ENCODE measurements around the gene PEX10. TPM values are rescaled to one million over a fixed set of nuclear protein-coding genes. Genes with fewer than 3 reads are reported as not detected.

The PEX10 gene
- total and polyA plus RNA-seq, 2 of the 8 experiments (the other 6 are each of a cell fraction or from before 2014, with no cell fraction given): 24.3 to 26.9 TPM

DNA sequence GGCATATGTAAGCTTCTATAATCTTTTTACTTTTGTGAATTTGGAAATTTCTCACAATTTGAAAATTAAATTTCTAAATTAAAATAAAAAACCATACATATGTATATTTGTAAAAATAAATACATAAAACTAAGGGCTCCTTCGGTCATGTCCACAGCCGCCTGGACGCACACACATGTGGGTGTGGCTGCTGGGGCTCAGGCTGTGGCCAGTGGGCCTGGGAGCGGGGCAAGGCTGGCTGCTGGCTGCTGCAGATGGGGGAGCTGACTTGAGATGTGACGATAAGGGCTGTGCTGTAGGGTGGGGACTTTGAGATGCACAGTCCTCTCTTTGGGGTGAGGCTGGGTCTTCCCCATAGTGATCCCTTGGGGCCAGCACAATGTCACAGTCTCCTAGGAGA lies 15.9 kb downstream of the PEX10 start:
- Histone ChIP-seq H2AK5ac (ENCODE audit: low read depth, low read length) (no peak overlapping the region), H2AFZ (ENCODE audit: low read length) (no peak overlapping the region), H3K79me2 (ENCODE audit: control insufficient read depth in 1 of 2, insufficient read depth in 2 of 2, low read length in 2 of 2) (peaks cover 4 to 32% of the 10 kb centered on the region in 2 experiments; a peak in 3 of 4 replicates), H3K9ac (replicated peaks in 1 of 4; ENCODE audit: extremely low read depth in 1 of 4, low read depth in 3 of 4, low read length in 3 of 4) (no peak overlapping the region), H2BK12ac (ENCODE audit: low read depth, low read length) (no peak overlapping the region), H2BK5ac (ENCODE audit: low read depth, low read length) (no peak overlapping the region), H3K27me3 (replicated peaks in 1 of 4; ENCODE audit: control insufficient read depth in 3 of 4, extremely low read depth in 1 of 4, insufficient read depth in 3 of 4, low read length in 3 of 4) (no peaks in the 10 kb centered on the region), H4K91ac (replicated peaks; ENCODE audit: insufficient read length, low read length) (no peak overlapping the region), H3K23me2 (ENCODE audit: low read depth, low read length) (peaks cover 4% of the 10 kb centered on the region; the same call in 1 of the 2 replicates), H3K36me3 (ENCODE audit: control insufficient read depth in 2 of 4, insufficient read depth in 4 of 4, low read length in 3 of 4) (peaks cover 3 to 40% (median 19%) of the 10 kb centered on the region in 4 experiments; a peak in 7 of 8 replicates), H2BK15ac (ENCODE audit: low read length) (no peak overlapping the region), H2BK120ac (replicated peaks; ENCODE audit: low read depth, low read length) (no peak overlapping the region), H3K4ac (replicated peaks; ENCODE audit: insufficient read length, low read depth, low read length) (no peak overlapping the region), H3K4me3 (ENCODE audit: extremely low read depth in 1 of 4, insufficient read depth in 2 of 4, low read depth in 3 of 4, low read length in 4 of 4) (no peak overlapping the region), H4K5ac (ENCODE audit: insufficient read length, low read depth, low read length) (no peak overlapping the region), H4K8ac (ENCODE audit: extremely low read depth, insufficient read depth, low read length) (no peak overlapping the region), H3K4me1 (replicated peaks in 1 of 4; ENCODE audit: control insufficient read depth in 3 of 4, insufficient read depth in 4 of 4, low read length in 3 of 4) (peaks cover 0 to 6% (median 0%) of the 10 kb centered on the region in 4 experiments; a peak in 4 of 7 replicates), H2BK20ac (ENCODE audit: low read length) (no peak overlapping the region), H3K79me1 (ENCODE audit: low read depth, low read length) (peaks cover 12% of the 10 kb centered on the region), H3K4me2 (ENCODE audit: insufficient read depth in 1 of 2, low read depth in 2 of 2, low read length in 2 of 2) (no peak overlapping the region), H4K20me1 (replicated peaks in 1 of 2; ENCODE audit: control insufficient read depth in 1 of 2, insufficient read depth in 2 of 2, low read length in 2 of 2) (peaks cover 7 to 18% of the 10 kb centered on the region in 2 experiments), H3K14ac (ENCODE audit: insufficient read length) (no peak overlapping the region), H3K23ac (ENCODE audit: insufficient read length) (no peak overlapping the region), H3K18ac (ENCODE audit: extremely low read depth, low read length) (no peak overlapping the region), H3K9me3 (ENCODE audit: insufficient read depth in 2 of 2, low read depth in 1 of 2, low read length in 1 of 2) (no peaks in the 10 kb centered on the region), H3K27ac (ENCODE audit: low read depth, low read length) (no peak overlapping the region), H3K56ac (replicated peaks; ENCODE audit: insufficient read length, low read depth, low read length) (no peak overlapping the region)
- DNase-seq (ENCODE audit: low read depth in 1 of 2, low spot score in 2 of 2): no peak
- no peak for FAIRE-seq
- CTCF ChIA-PET (ENCODE audit: partially characterized antibody): interaction anchor here (0.7 to 1.3 kb wide), 3 partner anchors 11 to 98 kb away, joined by 3 to 4 read pairs (median 3); no protein-coding TSS in a partner anchor
- WGBS, 2 experiments (ENCODE audit: extremely low coverage in 1 of 2, insufficient coverage in 1 of 2, insufficient read length in 1 of 2, insufficient replicate concordance in 2 of 2, low coverage in 1 of 2, low lambda C conversion rate in 2 of 2, missing lambda C conversion rate in 1 of 2): 93% methylated on average over 5 of the region's 5 CpGs; no CpG with 5 or more reads in 1 of the 2 experiments
- POLR2A ChIA-PET (ENCODE audit: partially characterized antibody): interaction anchor here (0.8 to 4.1 kb wide), 4 partner anchors 9 to 14 kb away, joined by 3 to 29 read pairs (median 4); no protein-coding TSS in a partner anchor
- TF ChIP-seq FOSL1 (IDR thresholded peaks at IDR 0.05; ENCODE audit: insufficient read depth, low read depth, low read length) (no peak), TAF1 (IDR thresholded peaks at IDR 0.05; ENCODE audit: low read depth, low read length) (no peak), CHD2 (IDR thresholded peaks at IDR 0.05; ENCODE audit: low read length) (no peak), ZNF274 (IDR thresholded peaks at IDR 0.05; ENCODE audit: borderline replicate concordance, extremely low read depth, low read length) (no peak), HDAC6 (IDR thresholded peaks at IDR 0.05; ENCODE audit: low read depth, low read length) (no peak), CEBPB (IDR thresholded peaks at IDR 0.05; ENCODE audit: low read depth, low read length) (no peak), TCF12 (IDR thresholded peaks at IDR 0.05; ENCODE audit: low read depth, low read length) (no peak), SUZ12 (IDR thresholded peaks at IDR 0.05; ENCODE audit: low read length) (no peak), RAD21 (IDR thresholded peaks at IDR 0.05 in 1 of 2, conservative IDR thresholded peaks at IDR 0.05 in 1 of 2; ENCODE audit: low read depth in 2 of 2, low read length in 2 of 2) (no peak), CTBP2 (IDR thresholded peaks at IDR 0.05; ENCODE audit: borderline replicate concordance, insufficient read depth, insufficient read length, low read length) (no peak), MAFK (IDR thresholded peaks at IDR 0.05; ENCODE audit: low read depth, low read length) (no peak), RFX5 (IDR thresholded peaks at IDR 0.05; ENCODE audit: borderline replicate concordance, low read depth, low read length) (no peak), SIRT6 (IDR thresholded peaks at IDR 0.05; ENCODE audit: low read length) (no peak)
- TF ChIP-seq, protein P1, sequence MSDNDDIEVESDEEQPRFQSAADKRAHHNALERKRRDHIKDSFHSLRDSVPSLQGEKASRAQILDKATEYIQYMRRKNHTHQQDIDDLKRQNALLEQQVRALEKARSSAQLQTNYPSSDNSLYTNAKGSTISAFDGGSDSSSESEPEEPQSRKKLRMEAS (IDR thresholded peaks at IDR 0.05): no peak

Data from H1 (cell line).